Liver (tissue), 9 donors: ENCODE measurements around the gene PCNX2. TPM values are rescaled to one million over a fixed set of nuclear protein-coding genes. Genes with fewer than 3 reads are reported as not detected.
"Not testable (repeated sequence)": the region's sequence is repeated elsewhere in the genome, so short reads cannot be mapped to it uniquely, and the experiment has no call there.

Source experiments
- DNase-seq: peaks from one replicate; pipeline ENCODE4 v3.0.0-alpha.2; 2017; ENCODE audit warnings: low spot score
- H3K27ac ChIP-seq, 2 donors: one replicate each; pipeline ENCODE4 v1.7.0; 2013; ENCODE audit warnings: inconsistent platforms in 2 of 2, low read length in 2 of 2, control low read depth in 1 of 2, low read depth in 1 of 2, mild to moderate bottlenecking in 1 of 2
- H3K27me3 ChIP-seq, 4 donors: one replicate each; pipeline versions ENCODE4 v1.6.1 to v1.7.0; 2013; ENCODE audit warnings: low read length in 3 of 4, inconsistent platforms in 1 of 4, mild to moderate bottlenecking in 1 of 4, moderate library complexity in 1 of 4; ENCODE audit not compliant: control insufficient read depth in 4 of 4, insufficient read depth in 4 of 4
- H3K36me3 ChIP-seq, 4 donors: one replicate each; pipeline versions ENCODE4 v1.6.1 to v1.7.0; 2013; ENCODE audit warnings: low read length in 3 of 4, mild to moderate bottlenecking in 3 of 4, low read depth in 1 of 4, moderate library complexity in 1 of 4; ENCODE audit not compliant: control insufficient read depth in 4 of 4, insufficient read depth in 3 of 4
- H3K4me1 ChIP-seq, 4 donors: one replicate each; pipeline versions ENCODE4 v1.6.1 to v1.7.0; 2013; ENCODE audit warnings: low read length in 3 of 4, mild to moderate bottlenecking in 3 of 4, moderate library complexity in 1 of 4; ENCODE audit not compliant: control insufficient read depth in 4 of 4, insufficient read depth in 4 of 4
- H3K4me3 ChIP-seq, 3 donors: one replicate each; pipeline versions ENCODE4 v1.6.1 to v1.7.0; 2013; ENCODE audit warnings: low read length in 3 of 3, control low read depth in 1 of 3, low read depth in 1 of 3, mild to moderate bottlenecking in 1 of 3
- H3K9ac ChIP-seq, 2 donors: one replicate each; pipeline ENCODE4 v1.7.0; 2013; ENCODE audit warnings: low read length in 2 of 2, mild to moderate bottlenecking in 2 of 2, moderate library complexity in 2 of 2, control low read depth in 1 of 2, low read depth in 1 of 2
- H3K9me3 ChIP-seq, 4 donors: one replicate each; pipeline versions ENCODE4 v1.6.1 to v1.7.0; 2013; ENCODE audit warnings: low read length in 3 of 4; ENCODE audit not compliant: control insufficient read depth in 4 of 4
- ATF3 ChIP-seq: IDR thresholded peaks from 2 replicates; pipeline ENCODE4 v1.6.1; 2016; ENCODE audit warnings: antibody characterized with exemption
- EGR1 ChIP-seq, 2 donors: IDR thresholded peaks; 2 replicates each; pipeline ENCODE4 v1.6.1; 2016 to 2018; ENCODE audit warnings: antibody characterized with exemption in 2 of 2, low read depth in 2 of 2
- FOXA2 ChIP-seq: IDR thresholded peaks from 2 replicates; pipeline ENCODE4 v1.6.1; 2016; ENCODE audit warnings: antibody characterized with exemption
- GABPA ChIP-seq, 2 donors: IDR thresholded peaks in 1 of 2; conservative IDR thresholded peaks in 1 of 2; 2 replicates each; pipeline ENCODE4 v1.6.1; 2016; ENCODE audit warnings: antibody characterized with exemption in 2 of 2, mild to moderate bottlenecking in 1 of 2, moderate library complexity in 1 of 2
- HNF4A ChIP-seq, 2 donors: conservative IDR thresholded peaks; 2 replicates each; pipeline ENCODE4 v1.6.1; 2016; ENCODE audit warnings: antibody characterized with exemption in 2 of 2, mild to moderate bottlenecking in 2 of 2
- NR2F2 ChIP-seq: IDR thresholded peaks from 2 replicates; pipeline ENCODE4 v1.6.1; 2016; ENCODE audit warnings: antibody characterized with exemption
- RAD21 ChIP-seq, 2 donors: IDR thresholded peaks; 2 replicates each; pipeline ENCODE4 v1.6.1; 2016; ENCODE audit warnings: antibody characterized with exemption in 2 of 2, mild to moderate bottlenecking in 2 of 2
- REST ChIP-seq: IDR thresholded peaks from 2 replicates; pipeline ENCODE4 v1.6.1; 2016; ENCODE audit warnings: antibody characterized with exemption, mild to moderate bottlenecking
- RXRA ChIP-seq, 2 donors: IDR thresholded peaks; 2 replicates each; pipeline ENCODE4 v1.6.1; 2017 to 2018; ENCODE audit warnings: antibody characterized with exemption in 2 of 2, mild to moderate bottlenecking in 1 of 2
- SP1 ChIP-seq: IDR thresholded peaks from 2 replicates; pipeline ENCODE4 v1.6.1; 2018; ENCODE audit warnings: antibody characterized with exemption, mild to moderate bottlenecking
- TAF1 ChIP-seq: conservative IDR thresholded peaks from 2 replicates; pipeline ENCODE4 v1.6.1; 2016; ENCODE audit warnings: antibody characterized with exemption, mild to moderate bottlenecking
- WGBS: extraction: QIAGEN DNeasy Blood & Tissue Kit; methylation state at CpG from one replicate; pipeline ENCODE4 v1.1.7; 2013; 5-methylcytosine and 5-hydroxymethylcytosine counted together
- polyA plus RNA-seq, 2 donors: library from polyadenylated mRNA; stranded (reverse) in 1 of 2; unstranded in 1 of 2; fragments of 200-250 nt in 1 of 2; fragments of >200 nt in 1 of 2; fragmentation: Nextera tagmentation in 1 of 2; extraction: Ambion mirVana in 1 of 2; gene quantifications; one replicate each; pipeline versions ENCODE4 v1.2.1 to v1.2.3, GENCODE V29; 2013 to 2015
- total RNA-seq, 2 donors: library from RNA; depleted of rRNA; stranded (reverse); fragments of >200 nt; gene quantifications; one replicate each; pipeline ENCODE4 v1.2.3, GENCODE V29; 2014
- TF ChIP-seq, protein P1 (sequence below): fragments of 150-350 bp; IDR thresholded peaks from 2 replicates; pipeline ENCODE4 v1.5.1; 2017; ENCODE audit warnings: improper control_type of control experiment, low read depth, low read length; ENCODE audit not compliant: missing input control
- donor health status: healthy.
- donor health status: healthy.
- donor health status: healthy.
- donor health status: healthy.
- donor health status: healthy.

PCNX2 gene
- total and polyA plus RNA-seq, 4 donors: 0.20 to 3.1 (median 0.92) TPM

DNA sequence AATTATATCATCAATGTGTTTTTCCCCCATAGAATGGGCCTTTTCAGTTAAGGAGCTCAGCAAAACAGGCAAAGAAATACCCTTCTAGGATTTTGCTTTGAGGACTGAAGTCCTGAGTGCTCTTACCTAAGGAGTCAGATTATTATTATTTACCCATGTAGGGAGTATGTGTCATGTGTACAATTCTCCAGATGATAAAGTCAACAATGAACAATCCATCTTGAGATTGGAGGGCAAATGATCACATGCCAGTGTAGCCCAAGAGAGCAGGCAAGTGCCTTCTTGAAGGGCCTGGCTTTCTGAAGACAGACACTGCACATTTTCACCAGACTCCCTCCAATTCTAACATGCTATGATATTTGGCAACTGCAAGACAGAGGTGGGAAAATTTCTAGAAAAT, 159.7 kb downstream of the PCNX2 start:
- TF ChIP-seq NR2F2 (no peak), FOXA2 (no peak), TAF1 (no peak), ATF3 (no peak), RXRA (IDR thresholded peaks at IDR 0.05) (no peak), REST (no peak), RAD21 (IDR thresholded peaks at IDR 0.05) (no peak)
- TF ChIP-seq, protein P1, sequence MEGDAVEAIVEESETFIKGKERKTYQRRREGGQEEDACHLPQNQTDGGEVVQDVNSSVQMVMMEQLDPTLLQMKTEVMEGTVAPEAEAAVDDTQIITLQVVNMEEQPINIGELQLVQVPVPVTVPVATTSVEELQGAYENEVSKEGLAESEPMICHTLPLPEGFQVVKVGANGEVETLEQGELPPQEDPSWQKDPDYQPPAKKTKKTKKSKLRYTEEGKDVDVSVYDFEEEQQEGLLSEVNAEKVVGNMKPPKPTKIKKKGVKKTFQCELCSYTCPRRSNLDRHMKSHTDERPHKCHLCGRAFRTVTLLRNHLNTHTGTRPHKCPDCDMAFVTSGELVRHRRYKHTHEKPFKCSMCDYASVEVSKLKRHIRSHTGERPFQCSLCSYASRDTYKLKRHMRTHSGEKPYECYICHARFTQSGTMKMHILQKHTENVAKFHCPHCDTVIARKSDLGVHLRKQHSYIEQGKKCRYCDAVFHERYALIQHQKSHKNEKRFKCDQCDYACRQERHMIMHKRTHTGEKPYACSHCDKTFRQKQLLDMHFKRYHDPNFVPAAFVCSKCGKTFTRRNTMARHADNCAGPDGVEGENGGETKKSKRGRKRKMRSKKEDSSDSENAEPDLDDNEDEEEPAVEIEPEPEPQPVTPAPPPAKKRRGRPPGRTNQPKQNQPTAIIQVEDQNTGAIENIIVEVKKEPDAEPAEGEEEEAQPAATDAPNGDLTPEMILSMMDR: no peak
- H3K9ac ChIP-seq: no peak overlapping the region
- no peaks in the 10 kb centered on the region for H3K9me3 ChIP-seq
- H3K36me3 ChIP-seq: no peaks in the 10 kb centered on the region
- no peak for DNase-seq
- no peak overlapping the region for H3K27ac ChIP-seq
- no peak overlapping the region for H3K4me3 ChIP-seq
- no peaks in the 10 kb centered on the region for H3K27me3 ChIP-seq
- no peaks in the 10 kb centered on the region for H3K4me1 ChIP-seq

- H3K9ac ChIP-seq: no peak overlapping the region
- H3K9me3 ChIP-seq: no peaks in the 10 kb centered on the region
- 76% methylated on average over 3 of the region's 3 CpGs for WGBS
- H3K27ac ChIP-seq: no peak overlapping the region
- H3K4me3 ChIP-seq: no peak overlapping the region
- H3K36me3 ChIP-seq: no peaks in the 10 kb centered on the region
- no peak for DNase-seq
- H3K27me3 ChIP-seq: no peaks in the 10 kb centered on the region
- no peak for TF ChIP-seq TAF1
- TF ChIP-seq RAD21 (IDR thresholded peaks at IDR 0.05): no peak
- no peak for TF ChIP-seq HNF4A (conservative IDR thresholded peaks at IDR 0.05)
- TF ChIP-seq EGR1 (IDR thresholded peaks at IDR 0.05; ENCODE audit: low read depth in 2 of 2): no peak
- TF ChIP-seq, protein P1: no peak
- TF ChIP-seq GABPA (IDR thresholded peaks at IDR 0.05 in 1 of 2, conservative IDR thresholded peaks at IDR 0.05 in 1 of 2): no peak
- TF ChIP-seq NR2F2: no peak
- TF ChIP-seq SP1: no peak
- no peaks in the 10 kb centered on the region for H3K4me1 ChIP-seq
Observed at GRCh38 chr1:233132445-233132844, 163.1 kb downstream of the PCNX2 start.

DNA sequence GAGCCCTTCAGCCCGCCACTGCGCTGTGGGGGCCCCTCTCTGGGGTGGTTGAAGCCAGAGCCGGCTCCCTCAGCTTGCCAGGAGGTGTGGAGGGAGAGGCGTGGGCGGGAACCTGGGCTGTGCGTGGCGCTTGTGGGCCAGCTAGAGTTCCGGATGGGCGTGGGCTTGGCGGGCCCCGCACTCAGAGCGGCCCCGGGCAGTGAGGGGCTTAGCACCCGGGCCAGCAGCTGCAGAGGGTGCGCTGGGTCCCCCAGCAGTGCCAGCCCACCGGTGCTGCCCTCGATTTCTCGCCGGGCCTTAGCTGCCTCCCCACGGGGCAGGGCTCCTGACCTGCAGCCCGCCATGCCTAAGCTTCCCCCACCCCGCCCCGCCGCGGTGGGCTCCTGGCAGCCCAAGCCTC, 166.5 kb downstream of the PCNX2 start:
- H3K27ac ChIP-seq, H3K27me3 ChIP-seq, H3K9me3 ChIP-seq, DNase-seq, H3K36me3 ChIP-seq, H3K4me3 ChIP-seq, H3K4me1 ChIP-seq, H3K9ac ChIP-seq: not testable (repeated sequence)
- WGBS: 93% methylated on average over 25 of the region's 25 CpGs
